HepG2 (cell line): ENCODE measurements around the gene SCN7A. TPM values are rescaled to one million over a fixed set of nuclear protein-coding genes. Genes with fewer than 3 reads are reported as not detected.

Experiments
- CHCHD3 ChIP-seq: sonication (generic); formaldehyde crosslinking; IDR thresholded peaks from 2 replicates; pipeline ENCODE4 v1.8.0; 2022; ENCODE audit warnings: mild to moderate bottlenecking, missing genetic modification reagents, moderate library complexity
- DPF2 ChIP-seq: sonication (generic); formaldehyde crosslinking; IDR thresholded peaks from 2 replicates; pipeline ENCODE4 v1.4.0; 2020; ENCODE audit warnings: mild to moderate bottlenecking, low read depth, missing genetic modification reagents, borderline replicate concordance
- ERF ChIP-seq: IDR thresholded peaks from 2 replicates; pipeline ENCODE4 v1.6.1; 2018; ENCODE audit warnings: missing biosample characterization, missing genetic modification reagents
- SATB2 ChIP-seq: sonication (generic); formaldehyde crosslinking; IDR thresholded peaks from 2 replicates; pipeline ENCODE4 v1.5.0; 2020; ENCODE audit warnings: missing genetic modification reagents
- THAP11 ChIP-seq: IDR thresholded peaks from 2 replicates; pipeline ENCODE4 v1.6.1; 2016; ENCODE audit warnings: missing biosample characterization, missing genetic modification reagents
- ZNF7 ChIP-seq: IDR thresholded peaks from 2 replicates; pipeline ENCODE4 v1.6.1; 2016; ENCODE audit warnings: missing biosample characterization, missing genetic modification reagents
- ZNF883 ChIP-seq: sonication (generic); formaldehyde crosslinking; IDR thresholded peaks from 2 replicates; pipeline ENCODE4 v1.5.1; 2020; ENCODE audit warnings: mild to moderate bottlenecking, missing genetic modification reagents; ENCODE audit errors: not compliant biosample characterization
- ZSCAN9 ChIP-seq: IDR thresholded peaks from 2 replicates; pipeline ENCODE4 v1.6.1; 2016; ENCODE audit warnings: borderline replicate concordance
- polyA plus RNA-seq, 8 experiments: library from polyadenylated mRNA; depleted of rRNA in 3 of 8; stranded (reverse) in 7 of 8; unstranded in 1 of 8; fragments of >200 nt; fragmentation: Illumina TruSeq in 4 of 8; extraction: Trizol in 4 of 8; gene quantifications; 2 replicates each; pipeline versions ENCODE4 v1.2.1 to v1.2.3, GENCODE V29; 2011 to 2016; ENCODE audit warnings: low read depth in 4 of 8, missing spikeins in 1 of 8, mixed read lengths in 1 of 8; ENCODE audit not compliant: insufficient read depth in 1 of 8
- total RNA-seq, 5 experiments: library from RNA; depleted of rRNA; stranded (reverse); fragments of >200 nt; fragmentation: Illumina TruSeq; extraction: Trizol; gene quantifications; 2 replicates each; pipeline ENCODE4 v1.2.3, GENCODE V29; 2016; ENCODE audit warnings: low read depth in 1 of 5
- TF ChIP-seq, protein P1 (sequence below): sonication (generic); formaldehyde crosslinking; IDR thresholded peaks from 2 replicates; pipeline ENCODE4 v1.5.0; 2020; ENCODE audit warnings: mild to moderate bottlenecking, missing genetic modification reagents, borderline replicate concordance
- TF ChIP-seq, protein P2 (sequence below): sonication (generic); formaldehyde crosslinking; IDR thresholded peaks from 2 replicates; pipeline ENCODE4 v1.4.0; 2020; ENCODE audit warnings: missing genetic modification reagents
- TF ChIP-seq, protein P3 (sequence below): sonication (generic); formaldehyde crosslinking; IDR thresholded peaks from 2 replicates; pipeline ENCODE4 v1.5.1; 2020; ENCODE audit warnings: mild to moderate bottlenecking, missing genetic modification reagents, moderate library complexity
- TF ChIP-seq, protein P4 (sequence below): sonication (generic); formaldehyde crosslinking; IDR thresholded peaks from 2 replicates; pipeline ENCODE4 v1.4.0; 2020; ENCODE audit warnings: missing genetic modification reagents

Gene SCN7A
- total and polyA plus RNA-seq, 2 of the 13 experiments (the other 11 are each of a cell fraction or from before 2014, with no cell fraction given), result 0.01 TPM; not detected in 1

DNA sequence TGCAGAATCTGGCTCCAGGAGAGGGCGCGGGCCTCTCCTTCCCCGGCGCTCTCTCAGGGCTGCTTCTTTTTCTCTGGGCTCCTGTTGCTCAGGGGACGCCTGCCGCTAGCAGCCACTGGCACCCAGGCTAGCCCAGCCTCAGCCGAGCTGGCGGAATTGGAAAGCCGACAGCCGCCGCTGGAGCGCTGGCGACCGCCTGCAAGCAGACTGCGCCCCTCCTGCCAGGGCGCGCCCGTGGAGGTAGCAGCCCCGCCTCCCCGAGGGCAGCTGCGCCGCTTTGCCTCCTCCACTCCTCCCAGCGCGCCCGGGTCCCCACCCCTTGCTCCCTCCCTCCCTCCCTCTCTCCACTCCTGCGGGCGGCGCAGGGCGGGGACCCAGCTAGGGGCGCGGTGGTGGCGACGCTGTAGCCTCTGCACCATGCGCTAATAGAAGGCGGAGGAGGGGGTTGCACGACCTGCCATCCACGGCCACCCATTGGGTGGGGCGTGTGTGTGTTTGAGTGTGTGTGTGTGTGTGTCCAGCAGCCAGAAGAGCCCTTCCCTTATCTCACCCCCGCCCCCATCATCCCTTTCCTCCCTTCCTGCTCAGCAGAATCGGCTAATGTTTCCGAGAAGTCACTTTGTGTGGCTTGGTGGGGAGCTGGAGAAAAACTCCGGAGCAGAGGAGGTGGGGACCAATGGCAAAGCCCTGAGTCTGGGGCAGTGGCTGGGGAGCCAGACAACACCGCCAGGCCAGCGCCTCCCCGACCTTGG is 118.1 kb downstream of the SCN7A start, which contains the start of gene SCN9A (continued):
- TF ChIP-seq, protein P1, sequence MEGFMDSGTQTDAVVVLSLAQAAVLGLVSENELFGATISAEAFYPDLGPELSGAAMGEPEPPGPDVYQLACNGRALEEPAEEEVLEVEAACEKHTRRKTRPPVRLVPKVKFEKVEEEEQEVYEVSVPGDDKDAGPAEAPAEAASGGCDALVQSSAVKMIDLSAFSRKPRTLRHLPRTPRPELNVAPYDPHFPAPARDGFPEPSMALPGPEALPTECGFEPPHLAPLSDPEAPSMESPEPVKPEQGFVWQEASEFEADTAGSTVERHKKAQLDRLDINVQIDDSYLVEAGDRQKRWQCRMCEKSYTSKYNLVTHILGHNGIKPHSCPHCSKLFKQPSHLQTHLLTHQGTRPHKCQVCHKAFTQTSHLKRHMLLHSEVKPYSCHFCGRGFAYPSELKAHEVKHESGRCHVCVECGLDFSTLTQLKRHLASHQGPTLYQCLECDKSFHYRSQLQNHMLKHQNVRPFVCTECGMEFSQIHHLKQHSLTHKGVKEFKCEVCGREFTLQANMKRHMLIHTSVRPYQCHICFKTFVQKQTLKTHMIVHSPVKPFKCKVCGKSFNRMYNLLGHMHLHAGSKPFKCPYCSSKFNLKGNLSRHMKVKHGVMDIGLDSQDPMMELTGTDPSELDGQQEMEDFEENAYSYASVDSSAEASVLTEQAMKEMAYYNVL, result peak; percentile 91; the same call in 1 of the 2 replicates
- TF ChIP-seq, protein P2, sequence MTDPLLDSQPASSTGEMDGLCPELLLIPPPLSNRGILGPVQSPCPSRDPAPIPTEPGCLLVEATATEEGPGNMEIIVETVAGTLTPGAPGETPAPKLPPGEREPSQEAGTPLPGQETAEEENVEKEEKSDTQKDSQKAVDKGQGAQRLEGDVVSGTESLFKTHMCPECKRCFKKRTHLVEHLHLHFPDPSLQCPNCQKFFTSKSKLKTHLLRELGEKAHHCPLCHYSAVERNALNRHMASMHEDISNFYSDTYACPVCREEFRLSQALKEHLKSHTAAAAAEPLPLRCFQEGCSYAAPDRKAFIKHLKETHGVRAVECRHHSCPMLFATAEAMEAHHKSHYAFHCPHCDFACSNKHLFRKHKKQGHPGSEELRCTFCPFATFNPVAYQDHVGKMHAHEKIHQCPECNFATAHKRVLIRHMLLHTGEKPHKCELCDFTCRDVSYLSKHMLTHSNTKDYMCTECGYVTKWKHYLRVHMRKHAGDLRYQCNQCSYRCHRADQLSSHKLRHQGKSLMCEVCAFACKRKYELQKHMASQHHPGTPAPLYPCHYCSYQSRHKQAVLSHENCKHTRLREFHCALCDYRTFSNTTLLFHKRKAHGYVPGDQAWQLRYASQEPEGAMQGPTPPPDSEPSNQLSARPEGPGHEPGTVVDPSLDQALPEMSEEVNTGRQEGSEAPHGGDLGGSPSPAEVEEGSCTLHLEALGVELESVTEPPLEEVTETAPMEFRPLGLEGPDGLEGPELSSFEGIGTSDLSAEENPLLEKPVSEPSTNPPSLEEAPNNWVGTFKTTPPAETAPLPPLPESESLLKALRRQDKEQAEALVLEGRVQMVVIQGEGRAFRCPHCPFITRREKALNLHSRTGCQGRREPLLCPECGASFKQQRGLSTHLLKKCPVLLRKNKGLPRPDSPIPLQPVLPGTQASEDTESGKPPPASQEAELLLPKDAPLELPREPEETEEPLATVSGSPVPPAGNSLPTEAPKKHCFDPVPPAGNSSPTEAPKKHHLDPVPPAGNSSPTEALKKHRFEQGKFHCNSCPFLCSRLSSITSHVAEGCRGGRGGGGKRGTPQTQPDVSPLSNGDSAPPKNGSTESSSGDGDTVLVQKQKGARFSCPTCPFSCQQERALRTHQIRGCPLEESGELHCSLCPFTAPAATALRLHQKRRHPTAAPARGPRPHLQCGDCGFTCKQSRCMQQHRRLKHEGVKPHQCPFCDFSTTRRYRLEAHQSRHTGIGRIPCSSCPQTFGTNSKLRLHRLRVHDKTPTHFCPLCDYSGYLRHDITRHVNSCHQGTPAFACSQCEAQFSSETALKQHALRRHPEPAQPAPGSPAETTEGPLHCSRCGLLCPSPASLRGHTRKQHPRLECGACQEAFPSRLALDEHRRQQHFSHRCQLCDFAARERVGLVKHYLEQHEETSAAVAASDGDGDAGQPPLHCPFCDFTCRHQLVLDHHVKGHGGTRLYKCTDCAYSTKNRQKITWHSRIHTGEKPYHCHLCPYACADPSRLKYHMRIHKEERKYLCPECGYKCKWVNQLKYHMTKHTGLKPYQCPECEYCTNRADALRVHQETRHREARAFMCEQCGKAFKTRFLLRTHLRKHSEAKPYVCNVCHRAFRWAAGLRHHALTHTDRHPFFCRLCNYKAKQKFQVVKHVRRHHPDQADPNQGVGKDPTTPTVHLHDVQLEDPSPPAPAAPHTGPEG (CRISPR knock-in tag), result no peak
- TF ChIP-seq DPF2 (CRISPR knock-in tag) (no peak; the same call in 1 of the 2 replicates), ZNF7 (no peak), CHCHD3 (CRISPR knock-in tag) (no peak), ZNF883 (CRISPR knock-in tag) (no peak), SATB2 (CRISPR knock-in tag) (no peak), ERF (CRISPR knock-in tag) (peak; percentile 94), THAP11 (CRISPR knock-in tag) (peak; percentile 57; the same call in 1 of the 2 replicates), ZSCAN9 (CRISPR knock-in tag) (peak; percentile 22; the same call in 1 of the 2 replicates)
- TF ChIP-seq, protein P3, sequence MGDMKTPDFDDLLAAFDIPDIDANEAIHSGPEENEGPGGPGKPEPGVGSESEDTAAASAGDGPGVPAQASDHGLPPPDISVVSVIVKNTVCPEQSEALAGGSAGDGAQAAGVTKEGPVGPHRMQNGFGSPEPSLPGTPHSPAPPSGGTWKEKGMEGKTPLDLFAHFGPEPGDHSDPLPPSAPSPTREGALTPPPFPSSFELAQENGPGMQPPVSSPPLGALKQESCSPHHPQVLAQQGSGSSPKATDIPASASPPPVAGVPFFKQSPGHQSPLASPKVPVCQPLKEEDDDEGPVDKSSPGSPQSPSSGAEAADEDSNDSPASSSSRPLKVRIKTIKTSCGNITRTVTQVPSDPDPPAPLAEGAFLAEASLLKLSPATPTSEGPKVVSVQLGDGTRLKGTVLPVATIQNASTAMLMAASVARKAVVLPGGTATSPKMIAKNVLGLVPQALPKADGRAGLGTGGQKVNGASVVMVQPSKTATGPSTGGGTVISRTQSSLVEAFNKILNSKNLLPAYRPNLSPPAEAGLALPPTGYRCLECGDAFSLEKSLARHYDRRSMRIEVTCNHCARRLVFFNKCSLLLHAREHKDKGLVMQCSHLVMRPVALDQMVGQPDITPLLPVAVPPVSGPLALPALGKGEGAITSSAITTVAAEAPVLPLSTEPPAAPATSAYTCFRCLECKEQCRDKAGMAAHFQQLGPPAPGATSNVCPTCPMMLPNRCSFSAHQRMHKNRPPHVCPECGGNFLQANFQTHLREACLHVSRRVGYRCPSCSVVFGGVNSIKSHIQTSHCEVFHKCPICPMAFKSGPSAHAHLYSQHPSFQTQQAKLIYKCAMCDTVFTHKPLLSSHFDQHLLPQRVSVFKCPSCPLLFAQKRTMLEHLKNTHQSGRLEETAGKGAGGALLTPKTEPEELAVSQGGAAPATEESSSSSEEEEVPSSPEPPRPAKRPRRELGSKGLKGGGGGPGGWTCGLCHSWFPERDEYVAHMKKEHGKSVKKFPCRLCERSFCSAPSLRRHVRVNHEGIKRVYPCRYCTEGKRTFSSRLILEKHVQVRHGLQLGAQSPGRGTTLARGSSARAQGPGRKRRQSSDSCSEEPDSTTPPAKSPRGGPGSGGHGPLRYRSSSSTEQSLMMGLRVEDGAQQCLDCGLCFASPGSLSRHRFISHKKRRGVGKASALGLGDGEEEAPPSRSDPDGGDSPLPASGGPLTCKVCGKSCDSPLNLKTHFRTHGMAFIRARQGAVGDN, result peak; percentile 97
- TF ChIP-seq, protein P4, sequence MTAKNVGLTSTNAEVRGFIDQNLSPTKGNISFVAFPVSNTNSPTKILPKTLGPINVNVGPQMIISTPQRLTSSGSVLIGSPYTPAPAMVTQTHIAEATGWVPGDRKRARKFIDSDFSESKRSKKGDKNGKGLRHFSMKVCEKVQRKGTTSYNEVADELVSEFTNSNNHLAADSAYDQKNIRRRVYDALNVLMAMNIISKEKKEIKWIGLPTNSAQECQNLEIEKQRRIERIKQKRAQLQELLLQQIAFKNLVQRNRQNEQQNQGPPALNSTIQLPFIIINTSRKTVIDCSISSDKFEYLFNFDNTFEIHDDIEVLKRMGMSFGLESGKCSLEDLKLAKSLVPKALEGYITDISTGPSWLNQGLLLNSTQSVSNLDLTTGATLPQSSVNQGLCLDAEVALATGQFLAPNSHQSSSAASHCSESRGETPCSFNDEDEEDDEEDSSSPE (CRISPR knock-in tag), result peak; percentile 75
